ENCODE measurements around the gene METRNL.

Gene METRNL

DNA sequence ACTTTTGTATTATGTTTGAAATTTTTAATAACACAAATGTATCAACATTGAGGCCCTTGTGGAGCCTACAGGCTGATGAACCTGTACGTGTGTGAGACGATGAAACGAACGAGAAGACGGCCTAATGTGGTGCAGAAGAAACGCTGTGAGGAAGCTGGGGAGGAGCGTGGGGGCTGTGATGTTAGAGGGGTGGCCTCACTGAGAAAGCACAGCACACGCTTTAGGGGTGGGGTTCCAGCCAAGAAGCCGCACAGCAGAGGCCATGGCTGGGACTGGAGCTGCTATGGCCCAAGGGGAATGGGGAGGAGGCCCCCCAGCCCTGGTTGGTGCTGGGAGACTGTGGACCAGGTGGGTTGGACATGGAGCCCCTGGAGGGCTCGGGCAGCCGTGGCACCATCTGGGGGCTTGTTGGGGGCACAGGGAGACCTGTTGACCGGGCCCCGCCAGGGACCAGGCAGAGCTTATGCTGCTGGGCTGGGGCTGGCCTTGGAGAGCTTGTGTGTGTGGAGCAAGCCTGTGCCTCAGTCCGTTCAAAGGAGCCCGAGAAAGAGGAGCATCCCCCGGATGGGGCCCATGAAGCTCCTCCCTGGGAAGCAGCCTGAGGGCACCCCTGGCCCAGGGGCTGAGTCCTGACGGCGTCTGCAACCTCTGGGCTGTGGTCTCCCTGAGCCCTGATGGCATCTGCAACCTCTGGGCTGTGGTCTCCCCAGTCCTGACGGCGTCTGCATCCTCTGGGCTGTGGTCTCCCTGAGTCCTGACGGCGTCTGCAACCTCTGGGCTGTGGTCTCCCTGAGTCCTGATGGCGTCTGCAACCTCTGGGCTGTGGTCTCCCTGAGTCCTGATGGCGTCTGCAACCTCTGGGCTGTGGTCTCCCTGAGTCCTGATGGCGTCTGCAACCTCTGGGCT lies 44.7 kb downstream of the METRNL start:
- POLR2A ChIA-PET = no interaction called here
- CTCF ChIA-PET = no interaction called here

DNA sequence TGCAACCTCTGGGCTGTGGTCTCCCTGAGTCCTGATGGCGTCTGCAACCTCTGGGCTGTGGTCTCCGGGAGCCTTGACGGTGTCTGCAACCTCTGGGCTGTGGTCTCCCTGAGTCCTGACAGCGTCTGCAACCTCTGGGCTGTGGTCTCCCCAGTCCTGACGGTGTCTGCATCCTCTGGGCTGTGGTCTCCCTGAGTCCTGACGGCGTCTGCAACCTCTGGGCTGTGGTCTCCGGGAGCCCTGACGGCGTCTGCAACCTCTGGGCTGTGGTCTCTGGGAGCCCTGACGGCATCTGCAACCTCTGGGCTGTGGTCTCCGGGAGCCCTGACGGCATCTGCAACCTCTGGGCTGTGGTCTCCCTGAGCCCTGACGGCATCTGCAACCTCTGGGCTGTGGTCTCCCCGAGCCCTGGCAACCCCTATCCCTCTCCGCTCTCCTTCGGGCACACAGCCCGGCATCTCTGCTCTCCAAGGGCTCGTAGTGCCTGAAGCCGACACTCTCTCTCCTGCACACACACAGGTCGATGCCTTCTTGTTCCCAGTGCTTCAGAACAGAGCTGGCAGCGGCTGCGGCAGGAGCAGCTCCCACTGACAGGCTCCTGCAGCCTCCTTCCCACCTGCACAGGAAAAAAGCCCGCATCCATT lies 45.6 kb downstream of the METRNL start:
- DNase-seq (ENCODE audit: extremely low spot score) = no peak
- ChIA-PET POLR2A (no interaction called here), CTCF (interaction anchor here (1.1 kb wide), 1 partner anchor 35 kb away, joined by 3 read pairs; no protein-coding TSS in a partner anchor)
- TF ChIP-seq CTCF (IDR thresholded peaks at IDR 0.05; ENCODE audit: control extremely low read depth, extremely low read depth, low read depth, missing control alignments) = no peak

More for the DNA sequence above, 44.7 kb downstream of the METRNL start:
- TF ChIP-seq CTCF (IDR thresholded peaks at IDR 0.05; ENCODE audit: control extremely low read depth, extremely low read depth, low read depth, missing control alignments) = no peak
- DNase-seq (ENCODE audit: extremely low spot score) = no peak

- ChIA-PET POLR2A (no interaction called here), CTCF (interaction anchor here (1.1 kb wide), 1 partner anchor 34 kb away, joined by 3 read pairs; no protein-coding TSS in a partner anchor)
- DNase-seq (ENCODE audit: extremely low spot score) = no peak
- no peak for TF ChIP-seq CTCF (IDR thresholded peaks at IDR 0.05; ENCODE audit: control extremely low read depth, extremely low read depth, low read depth, missing control alignments)
Measured at GRCh38 chr17:83125515-83126274, 46.3 kb downstream of the METRNL start.

GRCh38 chr17:83126275-83126811 lies 46.9 kb downstream of the METRNL start:
- ChIA-PET CTCF (no interaction called here), POLR2A (no interaction called here)
- TF ChIP-seq CTCF (IDR thresholded peaks at IDR 0.05; ENCODE audit: control extremely low read depth, extremely low read depth, low read depth, missing control alignments) = no peak
- no peak for DNase-seq (ENCODE audit: extremely low spot score)

DNA sequence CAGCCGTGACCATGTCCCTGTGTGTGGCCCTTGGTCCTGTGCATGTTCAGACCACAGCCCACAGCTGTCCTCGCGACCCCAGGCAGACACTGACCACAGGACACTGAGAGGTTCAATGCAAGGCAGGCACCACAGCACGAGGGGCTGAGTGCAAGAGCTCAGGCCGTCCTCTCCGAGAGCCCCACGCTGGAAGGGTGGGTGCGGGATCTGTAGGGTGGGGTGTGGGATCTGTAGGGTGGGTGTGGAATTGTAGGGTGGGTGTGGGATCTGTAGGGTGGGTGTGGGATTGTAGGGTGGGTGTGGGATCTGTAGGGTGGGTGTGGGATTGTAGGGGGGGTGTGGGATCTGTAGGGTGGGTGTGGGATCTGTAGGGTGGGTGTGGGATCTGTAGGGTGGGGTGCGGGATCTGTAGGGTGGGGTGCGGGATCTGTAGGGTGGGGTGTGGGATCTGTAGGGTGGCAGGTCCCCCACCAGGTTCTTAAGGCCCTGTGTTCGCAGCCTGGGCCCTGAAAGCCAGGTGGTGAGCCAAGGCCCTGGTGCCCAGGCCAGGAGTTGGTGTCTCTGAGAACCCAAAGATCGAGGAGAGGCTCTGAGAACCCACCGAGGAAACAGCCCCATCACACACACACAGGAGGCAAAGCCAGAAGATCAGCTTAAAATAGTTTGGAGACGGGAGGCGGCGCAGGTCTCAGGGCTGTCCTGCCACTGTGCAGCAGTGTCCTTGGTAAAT lies 48.2 kb downstream of the METRNL start:
- no peak for TF ChIP-seq CTCF (IDR thresholded peaks at IDR 0.05; ENCODE audit: control extremely low read depth, extremely low read depth, low read depth, missing control alignments)
- CTCF ChIA-PET = no interaction called here
- no peak for DNase-seq (ENCODE audit: extremely low spot score)
- POLR2A ChIA-PET = no interaction called here

All from GM10248 (cell line).